Adipose tissue (tissue), 3 donors: Measurements from ENCODE around the gene RNU5B-1. TPM values are rescaled to one million over a fixed set of nuclear protein-coding genes. Genes with fewer than 3 reads are reported as not detected.
A peak's percentile ranks its signal among the peaks of the same experiment; 100 is the strongest.
"Not testable (repeated sequence)": the region's sequence is repeated elsewhere in the genome, so short reads cannot be mapped to it uniquely, and the experiment has no call there.

Source experiments
- H3K27ac ChIP-seq: one replicate; pipeline ENCODE4 v1.5.1; 2013; ENCODE audit warnings: low read depth, low read length
- WGBS, 3 donors: extraction: QIAGEN DNeasy Blood & Tissue Kit; methylation state at CpG; one replicate each; pipeline ENCODE4 v1.1.7; 2013; 5-methylcytosine and 5-hydroxymethylcytosine counted together
- polyA plus RNA-seq, 3 donors: library from polyadenylated mRNA; stranded (reverse); fragments of 200-250 nt; gene quantifications; one replicate each; pipeline ENCODE4 v1.2.3, GENCODE V29; 2013
- donor health status: healthy with polysubstance abuse.
- donor health status: Bipolar disorder and iron deficiency.
- donor health status: healthy.

Gene RNU5B-1
- not detected for polyA plus RNA-seq

GRCh38 chr15:65304381-65305149 lies at the start of gene RNU5B-1:
RNU5B-1 (plus strand) TSS chr15:65304677.
- 0% methylated on average over 24 of the region's 24 CpGs for WGBS, 3 donors
- peak within 1 kb of the TSS; percentile 36 for H3K27ac ChIP-seq

GRCh38 chr15:65254758-65255157 lies 49.7 kb upstream of the RNU5B-1 start:
- 37 to 79% (median 39%) methylated on average over 1 of the region's 1 CpG for WGBS, 3 donors
- H3K27ac ChIP-seq, result peak overlapping the region; percentile 22

DNA sequence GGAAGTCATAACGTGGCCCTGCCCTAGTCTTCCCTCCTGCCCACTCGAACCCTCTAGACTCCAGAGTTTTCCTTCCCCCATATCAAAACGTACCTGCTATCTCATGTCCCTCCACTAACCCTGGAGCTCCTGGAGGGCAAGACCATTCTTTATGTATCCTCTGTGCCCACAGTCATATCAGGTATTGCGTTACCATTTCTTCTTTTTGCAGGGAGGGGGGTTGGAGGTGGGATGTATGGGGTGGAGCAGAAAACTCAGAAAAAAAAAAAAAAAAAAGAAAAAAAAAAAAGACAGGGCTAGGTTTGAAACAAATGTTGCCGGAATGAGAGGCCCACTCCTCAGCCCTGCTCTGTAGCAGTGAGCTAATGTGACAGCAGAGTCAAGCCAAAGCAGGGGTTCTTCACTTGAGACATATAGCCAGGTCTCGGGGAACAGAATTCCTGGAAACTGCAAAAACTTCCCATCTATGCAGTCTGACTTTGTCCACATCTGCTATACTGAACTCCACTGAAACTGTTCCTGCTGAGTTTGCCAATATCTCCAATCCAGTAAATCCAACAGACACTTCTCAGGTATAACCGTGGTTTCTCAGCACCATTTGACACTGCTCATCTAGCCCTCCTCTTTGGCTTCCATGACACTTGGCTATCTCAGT lies 48.9 kb upstream of the RNU5B-1 start:
- WGBS, 3 donors, result 81 to 98% (median 93%) methylated on average over 7 of the region's 7 CpGs
- H3K27ac ChIP-seq, result no peak overlapping the region

- WGBS, 3 donors, result 45 to 79% (median 55%) methylated on average over 5 of the region's 5 CpGs
- no peak overlapping the region for H3K27ac ChIP-seq
Measured at GRCh38 chr15:65258375-65259262, 45.9 kb upstream of the RNU5B-1 start.

- no peak overlapping the region for H3K27ac ChIP-seq
- 59 to 87% (median 69%) methylated on average over 7 of the region's 7 CpGs for WGBS, 3 donors
Measured at GRCh38 chr15:65259367-65259797, 45.1 kb upstream of the RNU5B-1 start.

DNA sequence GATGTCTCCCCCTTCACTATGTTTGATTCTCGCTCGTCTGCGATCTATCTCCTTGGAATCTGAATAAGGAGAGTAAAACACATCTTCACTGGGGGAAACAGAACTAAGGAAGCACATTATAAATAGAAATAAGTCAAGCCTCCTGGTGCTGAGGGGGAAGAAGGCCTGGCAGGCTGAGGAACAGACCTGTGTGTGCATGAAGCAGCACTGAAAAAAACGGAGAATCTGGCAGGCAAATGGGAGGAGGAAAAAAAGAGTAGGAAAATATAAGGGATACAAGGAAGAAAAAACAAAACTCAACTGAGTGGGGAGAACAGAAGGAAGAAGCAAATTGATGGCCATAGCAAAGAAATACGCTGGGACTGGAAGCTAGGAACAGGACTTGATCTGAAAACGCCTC lies 43.5 kb upstream of the RNU5B-1 start:
- 91 to 94% (median 94%) methylated on average over 6 of the region's 6 CpGs for WGBS, 3 donors
- no peak overlapping the region for H3K27ac ChIP-seq

DNA sequence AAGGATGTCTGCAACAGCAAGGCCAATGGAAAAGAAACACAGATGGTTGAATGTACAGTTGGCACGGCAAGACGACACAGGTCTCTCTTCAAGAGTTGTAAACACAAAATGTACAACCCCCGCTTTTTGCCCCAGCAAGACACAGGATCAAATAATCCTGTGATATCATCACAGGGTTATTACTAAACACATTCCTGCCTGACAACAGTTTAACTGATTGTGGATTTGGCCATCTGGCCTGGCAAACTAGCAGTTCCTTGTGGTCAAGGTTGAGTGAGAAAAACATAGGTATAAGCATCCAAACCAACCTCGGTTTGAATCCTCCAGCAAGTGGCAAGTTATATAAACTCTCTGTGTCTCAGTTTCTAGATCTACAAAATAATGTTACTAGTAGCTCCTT lies 41.2 kb upstream of the RNU5B-1 start:
- 91 to 95% (median 92%) methylated on average over 4 of the region's 4 CpGs for WGBS, 3 donors
- H3K27ac ChIP-seq, result no peak overlapping the region

DNA sequence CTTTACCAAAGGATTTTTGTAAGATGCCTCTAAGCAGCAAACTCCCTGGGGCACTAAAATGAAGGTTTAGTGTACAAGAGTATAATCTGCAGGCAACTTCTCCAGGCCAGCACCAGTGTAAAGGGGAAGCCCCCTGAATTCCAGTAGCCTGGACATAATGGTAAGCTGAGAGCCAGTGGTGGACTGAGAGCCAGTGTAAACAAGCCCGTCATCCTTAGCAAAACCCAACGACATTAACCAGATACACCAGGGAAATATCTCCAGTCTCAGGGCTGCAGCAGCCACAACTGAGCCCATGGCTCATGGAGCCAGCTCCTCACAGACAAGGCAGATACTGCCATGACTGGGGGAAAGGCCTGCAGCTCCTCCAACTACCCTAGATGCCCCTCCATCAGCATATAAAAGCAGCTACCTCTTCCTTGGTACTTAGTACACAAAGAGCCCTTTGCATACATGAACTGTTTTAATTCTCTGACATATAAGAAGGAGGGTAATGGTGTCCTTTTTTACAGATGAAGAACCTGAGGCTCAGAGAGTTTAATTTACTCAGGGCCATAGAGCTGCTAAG lies 39.5 kb upstream of the RNU5B-1 start:
- no peak overlapping the region for H3K27ac ChIP-seq
- 49 to 58% (median 53%) methylated on average over 2 of the region's 2 CpGs for WGBS, 3 donors

DNA sequence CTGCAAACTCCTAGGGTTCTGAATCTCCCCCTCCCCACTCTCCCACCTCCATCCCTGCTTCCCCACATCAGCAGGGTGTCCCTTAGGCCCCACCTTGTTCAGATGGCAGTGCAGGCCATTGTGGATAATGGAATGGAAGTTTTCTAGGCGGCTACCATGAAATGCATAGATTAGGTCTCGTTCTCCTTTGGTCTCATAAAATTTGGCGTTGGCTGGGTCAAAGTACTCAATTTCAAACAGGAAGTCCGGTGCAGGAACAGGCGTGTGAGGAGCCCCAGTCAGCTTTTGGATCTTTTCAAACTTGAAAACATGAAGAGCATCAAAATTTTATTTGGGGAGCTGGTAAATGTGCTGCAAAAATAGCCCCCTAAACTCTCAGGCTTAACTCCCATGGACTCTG lies 38.0 kb upstream of the RNU5B-1 start:
- no peak overlapping the region for H3K27ac ChIP-seq
- WGBS, 3 donors, result 89 to 93% (median 91%) methylated on average over 5 of the region's 5 CpGs

DNA sequence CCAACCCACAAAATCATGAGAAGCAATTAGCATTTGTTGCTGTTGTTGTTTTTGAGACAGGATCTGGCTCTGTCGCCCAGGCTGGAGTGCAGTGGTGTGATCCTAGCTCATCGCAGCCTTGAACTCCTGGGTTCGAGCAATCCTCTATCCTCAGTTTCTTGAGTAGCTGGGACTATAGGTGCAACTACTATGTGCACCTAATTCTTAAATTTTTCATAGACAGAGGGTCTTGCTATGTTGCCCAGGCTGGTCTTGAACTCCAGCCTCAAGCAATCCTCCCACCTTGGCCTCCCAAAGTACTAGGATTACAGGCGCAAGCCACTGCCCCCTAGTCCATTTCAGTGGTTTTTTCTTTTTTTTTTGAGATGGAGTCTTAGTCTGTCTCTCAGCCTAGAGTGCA lies 36.1 kb upstream of the RNU5B-1 start:
- no peak overlapping the region for H3K27ac ChIP-seq
- WGBS, 3 donors, result 96 to 100% (median 98%) methylated on average over 4 of the region's 4 CpGs

DNA sequence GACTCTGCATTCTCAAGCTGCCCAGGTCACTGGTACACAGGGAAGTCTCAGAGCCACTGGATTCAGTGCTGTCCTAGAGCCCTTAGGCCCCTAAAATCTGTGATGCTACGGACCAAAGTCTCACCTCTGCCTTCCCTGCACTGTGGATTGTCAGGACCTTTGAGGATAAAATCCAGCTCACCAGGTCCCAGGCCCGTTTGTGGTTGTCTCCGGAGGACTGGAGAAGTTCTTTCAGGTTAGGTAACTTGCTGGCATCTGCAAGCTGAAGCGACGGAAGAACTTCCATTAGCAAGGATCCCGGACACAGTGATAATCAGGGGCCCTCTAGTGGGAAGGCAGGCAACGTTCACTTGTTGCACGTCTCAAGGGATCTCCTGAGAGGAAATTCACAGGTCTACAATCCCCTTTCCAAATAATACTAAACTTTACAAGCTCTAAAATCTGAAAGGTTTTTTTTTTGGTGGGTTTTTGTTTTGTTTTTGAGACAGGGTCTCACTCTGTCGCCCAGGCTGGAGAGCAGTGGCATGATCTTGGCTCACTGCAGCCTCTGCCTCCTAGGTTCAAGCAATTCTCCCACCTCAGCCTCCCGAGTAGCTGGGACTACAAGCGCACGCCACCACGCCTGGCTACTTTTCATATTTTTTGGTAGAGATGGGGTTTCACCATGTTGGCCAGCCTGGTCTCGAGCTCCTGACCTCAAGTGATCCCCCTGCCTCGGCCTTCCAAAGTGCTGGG lies 33.5 kb upstream of the RNU5B-1 start:
- 45 to 47% (median 47%) methylated on average over 15 of the region's 15 CpGs for WGBS, 3 donors
- not testable (repeated sequence) for H3K27ac ChIP-seq

- no peak overlapping the region for H3K27ac ChIP-seq
- 75 to 78% (median 76%) methylated on average over 4 of the region's 4 CpGs for WGBS, 3 donors
Measured at GRCh38 chr15:65275104-65275727, 29.3 kb upstream of the RNU5B-1 start.

DNA sequence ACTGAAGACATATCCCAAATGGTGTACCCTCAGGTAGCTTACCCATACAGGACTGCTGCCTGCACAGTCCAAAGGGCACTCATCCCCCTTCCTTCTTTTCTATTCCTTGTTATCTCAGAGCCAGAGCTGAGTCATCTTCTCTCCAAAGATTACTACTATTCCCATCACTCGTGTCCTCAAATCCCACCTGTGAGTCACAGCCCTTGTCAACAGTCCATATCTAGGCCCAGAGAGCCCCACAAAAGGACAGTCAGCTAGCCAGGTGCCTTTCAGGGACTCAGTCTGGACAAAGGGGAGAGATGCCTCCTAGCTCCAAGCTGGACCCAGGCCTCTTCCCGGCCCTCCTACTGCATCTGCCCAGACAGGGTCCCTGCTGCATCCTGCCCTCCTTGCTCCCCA lies 28.8 kb upstream of the RNU5B-1 start:
- H3K27ac ChIP-seq, result no peak overlapping the region
- 73 to 82% (median 80%) methylated on average over 2 of the region's 2 CpGs for WGBS, 3 donors

DNA sequence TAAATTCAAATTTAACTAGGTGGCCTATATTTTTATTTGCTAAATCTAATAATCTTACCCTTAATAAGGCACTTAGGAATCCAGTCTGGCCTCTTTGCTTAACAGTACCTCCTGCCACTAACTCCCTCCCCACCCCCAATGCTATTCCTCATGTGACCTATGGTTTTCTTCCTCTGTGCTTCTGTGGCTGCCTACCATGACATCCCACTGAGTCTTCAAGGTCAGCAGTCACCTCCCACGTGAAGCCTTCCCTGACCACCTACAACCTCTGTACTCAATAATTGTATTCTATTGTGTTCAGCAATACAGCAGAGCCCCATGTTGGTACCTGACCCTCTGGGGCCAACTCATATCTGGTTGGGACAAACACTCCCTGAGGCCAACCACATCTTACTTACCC lies 27.5 kb upstream of the RNU5B-1 start:
- WGBS, 3 donors, result 67 to 81% (median 71%) methylated on average over 1 of the region's 1 CpG
- no peak overlapping the region for H3K27ac ChIP-seq

DNA sequence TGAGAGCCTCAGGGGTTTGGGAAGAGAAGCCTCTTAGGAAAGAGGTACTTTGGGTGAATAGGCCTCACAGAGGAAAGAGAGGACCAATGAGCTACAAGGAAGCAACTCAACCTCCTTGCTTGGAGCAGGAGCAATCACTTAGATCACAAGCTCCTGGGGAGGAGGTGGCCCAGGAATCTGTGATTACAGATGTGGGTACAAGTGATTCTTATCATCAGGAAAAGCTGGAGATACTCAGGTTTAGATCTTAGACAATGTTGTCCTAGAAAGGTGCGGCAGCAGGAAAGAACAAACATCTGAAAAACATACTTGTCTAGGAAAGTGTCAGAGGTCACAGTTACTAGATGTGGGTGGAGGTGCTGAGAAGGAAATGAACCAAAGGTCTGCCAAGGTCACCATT lies 26.0 kb upstream of the RNU5B-1 start:
- no peak overlapping the region for H3K27ac ChIP-seq
- 71 to 80% (median 76%) methylated on average over 1 of the region's 1 CpG for WGBS, 3 donors

GRCh38 chr15:65285291-65286068 lies 19.0 kb upstream of the RNU5B-1 start:
- no peak overlapping the region for H3K27ac ChIP-seq
- WGBS, 3 donors, result 71 to 74% (median 72%) methylated on average over 10 of the region's 10 CpGs
